Gastroesophageal sphincter (tissue), 4 donors: ENCODE measurements around the gene GABRG3. TPM values are rescaled to one million over a fixed set of nuclear protein-coding genes. Genes with fewer than 3 reads are reported as not detected.

Source experiments
- ATAC-seq: fragments of 150-250 bp; one replicate; pipeline ENCODE4 v1.9.1; 2016; ENCODE audit warnings: mild to moderate bottlenecking, moderate library complexity
- H3K27ac ChIP-seq, 4 donors: fragments of 200-600 bp; sonication (generic) in 3 of 4; 1 replicate in 3 of 4; 2 replicates in 1 of 4; pipeline ENCODE4 v1.5.1; 2016 to 2019
- H3K27me3 ChIP-seq: fragments of 200-600 bp; sonication (generic); one replicate; pipeline ENCODE4 v1.5.1; 2019
- H3K36me3 ChIP-seq, 2 donors: fragments of 200-600 bp; sonication (generic); one replicate each; pipeline ENCODE4 v1.5.1; 2019; ENCODE audit warnings: control low read depth in 1 of 2
- H3K4me1 ChIP-seq, 3 donors: fragments of 200-600 bp; sonication (generic); 1 replicate in 2 of 3; 2 replicates in 1 of 3; pipeline ENCODE4 v1.5.1; 2016 to 2019; ENCODE audit warnings: control low read depth in 2 of 3
- H3K4me3 ChIP-seq, 2 donors: fragments of 200-600 bp; sonication (generic); one replicate each; pipeline ENCODE4 v1.5.1; 2019; ENCODE audit warnings: mild to moderate bottlenecking in 1 of 2, moderate library complexity in 1 of 2
- H3K9me3 ChIP-seq, 3 donors: fragments of 200-600 bp; sonication (generic); one replicate each; pipeline ENCODE4 v1.5.1; 2017 to 2019; ENCODE audit warnings: control low read depth in 2 of 3
- CTCF ChIP-seq, 4 experiments: fragments of 200-600 bp in 2 of 4; fragments of 450-650 bp in 2 of 4; sonication (generic) in 1 of 4; IDR thresholded peaks; one replicate each; pipeline ENCODE4 v1.5.1; 2017 to 2019; ENCODE audit warnings: antibody characterized with exemption in 4 of 4, mild to moderate bottlenecking in 2 of 4, moderate library complexity in 2 of 4
- EP300 ChIP-seq: sonication (generic); formaldehyde crosslinking; IDR thresholded peaks from one replicate; pipeline ENCODE4 v1.6.1; 2017; ENCODE audit warnings: antibody characterized with exemption, mild to moderate bottlenecking
- POLR2A ChIP-seq, 2 donors: fragments of 450-650 bp; IDR thresholded peaks; one replicate each; pipeline ENCODE4 v1.6.1; 2017; ENCODE audit warnings: antibody characterized with exemption in 2 of 2, mild to moderate bottlenecking in 2 of 2, moderate library complexity in 1 of 2
- POLR2AphosphoS5 ChIP-seq: sonication (generic); formaldehyde crosslinking; IDR thresholded peaks from one replicate; pipeline ENCODE4 v1.6.1; 2017; ENCODE audit warnings: antibody characterized with exemption
- WGBS, 2 donors: methylation state at CpG; one replicate each; pipeline ENCODE4 v1.1.5; 2018; ENCODE audit warnings: low coverage in 1 of 2; 5-methylcytosine and 5-hydroxymethylcytosine counted together
- total RNA-seq, 4 donors: library from RNA; depleted of rRNA; stranded (reverse); fragments of >200 nt; gene quantifications; one replicate each; pipeline ENCODE4 v1.1.0, GENCODE V29; 2016

The GABRG3 gene
- total RNA-seq, 4 donors from 2014 or later = under 0.01 to 0.04 TPM; not detected in 2

GRCh38 chr15:27218426-27218825 is 247.4 kb downstream of the GABRG3 start:
- no peak for ATAC-seq
- TF ChIP-seq EP300 (no peak), POLR2A (IDR thresholded peaks at IDR 0.05) (no peak), POLR2AphosphoS5 (no peak), CTCF (IDR thresholded peaks at IDR 0.05) (no peak)
- no peaks in the 10 kb centered on the region for H3K4me1 ChIP-seq
- WGBS, 2 donors = 70 to 72% methylated on average over 4 to 8 of the region's 8 CpGs
- no peak overlapping the region for H3K27ac ChIP-seq
- H3K27me3 ChIP-seq = peaks cover 4% of the 10 kb centered on the region
- H3K36me3 ChIP-seq = no peaks in the 10 kb centered on the region
- H3K9me3 ChIP-seq = no peaks in the 10 kb centered on the region
- no peak overlapping the region for H3K4me3 ChIP-seq

- ATAC-seq = no peak
- Histone ChIP-seq H3K27ac (no peak overlapping the region), H3K27me3 (peaks cover 4% of the 10 kb centered on the region), H3K36me3 (no peaks in the 10 kb centered on the region), H3K4me3 (no peak overlapping the region), H3K9me3 (no peaks in the 10 kb centered on the region), H3K4me1 (no peaks in the 10 kb centered on the region)
- 71 to 72% methylated on average over 4 to 5 of the region's 5 CpGs for WGBS, 2 donors
- TF ChIP-seq POLR2AphosphoS5 = no peak
- no peak for TF ChIP-seq POLR2A (IDR thresholded peaks at IDR 0.05)
- no peak for TF ChIP-seq CTCF (IDR thresholded peaks at IDR 0.05)
These were observed 248.7 kb downstream of the GABRG3 start for GRCh38 chr15:27219636-27220035.

- no peaks in the 10 kb centered on the region for H3K36me3 ChIP-seq
- H3K4me1 ChIP-seq = no peaks in the 10 kb centered on the region
- 58 to 72% methylated on average over 3 to 4 of the region's 4 CpGs for WGBS, 2 donors
- H3K9me3 ChIP-seq = no peaks in the 10 kb centered on the region
- peaks cover 5% of the 10 kb centered on the region for H3K27me3 ChIP-seq
- H3K4me3 ChIP-seq = no peak overlapping the region
- TF ChIP-seq POLR2A (IDR thresholded peaks at IDR 0.05) (no peak), EP300 (no peak), POLR2AphosphoS5 (no peak), CTCF (IDR thresholded peaks at IDR 0.05) (no peak)
- no peak overlapping the region for H3K27ac ChIP-seq
- ATAC-seq = no peak
These were observed 249.2 kb downstream of the GABRG3 start for GRCh38 chr15:27220199-27220598.

GRCh38 chr15:27222479-27222878 is 251.5 kb downstream of the GABRG3 start:
- H3K27ac ChIP-seq = no peak overlapping the region
- WGBS, 2 donors = 46 to 60% methylated on average over 4 of the region's 4 CpGs
- no peaks in the 10 kb centered on the region for H3K9me3 ChIP-seq
- TF ChIP-seq EP300 (no peak), POLR2AphosphoS5 (no peak), CTCF (IDR thresholded peaks at IDR 0.05) (no peak), POLR2A (IDR thresholded peaks at IDR 0.05) (no peak)
- no peaks in the 10 kb centered on the region for H3K36me3 ChIP-seq
- H3K4me3 ChIP-seq = no peak overlapping the region
- H3K4me1 ChIP-seq = no peaks in the 10 kb centered on the region
- H3K27me3 ChIP-seq = peaks cover 14% of the 10 kb centered on the region
- no peak for ATAC-seq

GRCh38 chr15:27223179-27223578 is 252.2 kb downstream of the GABRG3 start:
- 35% methylated on average over 2 of the region's 2 CpGs; no CpG with 5 or more reads in 1 of the 2 donors for WGBS, 2 donors
- ATAC-seq = no peak
- H3K36me3 ChIP-seq = no peaks in the 10 kb centered on the region
- TF ChIP-seq EP300 (no peak), CTCF (IDR thresholded peaks at IDR 0.05) (no peak), POLR2AphosphoS5 (no peak), POLR2A (IDR thresholded peaks at IDR 0.05) (no peak)
- peaks cover 14% of the 10 kb centered on the region for H3K27me3 ChIP-seq
- H3K4me3 ChIP-seq = no peak overlapping the region
- H3K9me3 ChIP-seq = no peaks in the 10 kb centered on the region
- H3K27ac ChIP-seq = no peak overlapping the region
- no peaks in the 10 kb centered on the region for H3K4me1 ChIP-seq
